Measurements from ENCODE around the gene CCL11.

DNA sequence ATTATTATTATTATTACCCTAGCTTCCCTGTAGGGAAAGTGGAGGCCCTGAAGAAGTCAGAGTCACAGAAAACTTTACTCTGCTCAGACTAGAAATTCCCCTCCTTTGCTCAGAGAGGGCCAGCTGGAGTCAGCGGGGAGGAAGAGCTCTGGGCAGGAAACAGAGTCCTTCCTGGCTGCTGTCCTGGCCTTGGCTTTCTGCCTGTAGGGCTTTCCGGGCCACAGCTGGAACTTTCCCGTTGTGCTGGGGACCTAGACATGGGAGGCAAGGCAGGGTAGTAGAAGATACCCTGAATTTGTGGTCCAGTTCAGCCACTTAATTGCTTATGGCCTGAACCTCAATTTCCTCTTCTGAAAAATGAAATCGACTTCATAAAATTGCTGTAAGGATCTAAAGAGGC lies 44.5 kb upstream of the CCL11 start:
- TF ChIP-seq POLR2A (IDR thresholded peaks at IDR 0.05): no peak
- TF ChIP-seq, protein P1, sequence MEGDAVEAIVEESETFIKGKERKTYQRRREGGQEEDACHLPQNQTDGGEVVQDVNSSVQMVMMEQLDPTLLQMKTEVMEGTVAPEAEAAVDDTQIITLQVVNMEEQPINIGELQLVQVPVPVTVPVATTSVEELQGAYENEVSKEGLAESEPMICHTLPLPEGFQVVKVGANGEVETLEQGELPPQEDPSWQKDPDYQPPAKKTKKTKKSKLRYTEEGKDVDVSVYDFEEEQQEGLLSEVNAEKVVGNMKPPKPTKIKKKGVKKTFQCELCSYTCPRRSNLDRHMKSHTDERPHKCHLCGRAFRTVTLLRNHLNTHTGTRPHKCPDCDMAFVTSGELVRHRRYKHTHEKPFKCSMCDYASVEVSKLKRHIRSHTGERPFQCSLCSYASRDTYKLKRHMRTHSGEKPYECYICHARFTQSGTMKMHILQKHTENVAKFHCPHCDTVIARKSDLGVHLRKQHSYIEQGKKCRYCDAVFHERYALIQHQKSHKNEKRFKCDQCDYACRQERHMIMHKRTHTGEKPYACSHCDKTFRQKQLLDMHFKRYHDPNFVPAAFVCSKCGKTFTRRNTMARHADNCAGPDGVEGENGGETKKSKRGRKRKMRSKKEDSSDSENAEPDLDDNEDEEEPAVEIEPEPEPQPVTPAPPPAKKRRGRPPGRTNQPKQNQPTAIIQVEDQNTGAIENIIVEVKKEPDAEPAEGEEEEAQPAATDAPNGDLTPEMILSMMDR (IDR thresholded peaks at IDR 0.05): no peak
